Liver (tissue), 9 donors: ENCODE results near the gene RAB41. TPM values are rescaled to one million over a fixed set of nuclear protein-coding genes. Genes with fewer than 3 reads are reported as not detected.

Experiments used
- DNase-seq: peaks from one replicate; pipeline ENCODE4 v3.0.0-alpha.2; 2017; ENCODE audit warnings: low spot score
- H3K27ac ChIP-seq, 2 donors: one replicate each; pipeline ENCODE4 v1.7.0; 2013; ENCODE audit warnings: inconsistent platforms in 2 of 2, low read length in 2 of 2, control low read depth in 1 of 2, low read depth in 1 of 2, mild to moderate bottlenecking in 1 of 2
- H3K27me3 ChIP-seq, 4 donors: one replicate each; pipeline versions ENCODE4 v1.6.1 to v1.7.0; 2013; ENCODE audit warnings: low read length in 3 of 4, inconsistent platforms in 1 of 4, mild to moderate bottlenecking in 1 of 4, moderate library complexity in 1 of 4; ENCODE audit not compliant: control insufficient read depth in 4 of 4, insufficient read depth in 4 of 4
- H3K36me3 ChIP-seq, 4 donors: one replicate each; pipeline versions ENCODE4 v1.6.1 to v1.7.0; 2013; ENCODE audit warnings: low read length in 3 of 4, mild to moderate bottlenecking in 3 of 4, low read depth in 1 of 4, moderate library complexity in 1 of 4; ENCODE audit not compliant: control insufficient read depth in 4 of 4, insufficient read depth in 3 of 4
- H3K4me1 ChIP-seq, 4 donors: one replicate each; pipeline versions ENCODE4 v1.6.1 to v1.7.0; 2013; ENCODE audit warnings: low read length in 3 of 4, mild to moderate bottlenecking in 3 of 4, moderate library complexity in 1 of 4; ENCODE audit not compliant: control insufficient read depth in 4 of 4, insufficient read depth in 4 of 4
- H3K4me3 ChIP-seq, 3 donors: one replicate each; pipeline versions ENCODE4 v1.6.1 to v1.7.0; 2013; ENCODE audit warnings: low read length in 3 of 3, control low read depth in 1 of 3, low read depth in 1 of 3, mild to moderate bottlenecking in 1 of 3
- H3K9ac ChIP-seq, 2 donors: one replicate each; pipeline ENCODE4 v1.7.0; 2013; ENCODE audit warnings: low read length in 2 of 2, mild to moderate bottlenecking in 2 of 2, moderate library complexity in 2 of 2, control low read depth in 1 of 2, low read depth in 1 of 2
- H3K9me3 ChIP-seq, 4 donors: one replicate each; pipeline versions ENCODE4 v1.6.1 to v1.7.0; 2013; ENCODE audit warnings: low read length in 3 of 4; ENCODE audit not compliant: control insufficient read depth in 4 of 4
- CTCF ChIP-seq: fragments of 150-350 bp; IDR thresholded peaks from 2 replicates; pipeline ENCODE4 v1.5.1; 2017; ENCODE audit warnings: improper control_type of control experiment, low read depth, low read length; ENCODE audit not compliant: missing input control
- EGR1 ChIP-seq, 2 donors: IDR thresholded peaks; 2 replicates each; pipeline ENCODE4 v1.6.1; 2016 to 2018; ENCODE audit warnings: antibody characterized with exemption in 2 of 2, low read depth in 2 of 2
- FOXA2 ChIP-seq: IDR thresholded peaks from 2 replicates; pipeline ENCODE4 v1.6.1; 2016; ENCODE audit warnings: antibody characterized with exemption
- HNF4A ChIP-seq, 2 donors: conservative IDR thresholded peaks; 2 replicates each; pipeline ENCODE4 v1.6.1; 2016; ENCODE audit warnings: antibody characterized with exemption in 2 of 2, mild to moderate bottlenecking in 2 of 2
- HNF4G ChIP-seq: IDR thresholded peaks from 2 replicates; pipeline ENCODE4 v1.6.1; 2016; ENCODE audit warnings: antibody characterized with exemption
- MAX ChIP-seq: IDR thresholded peaks from 2 replicates; pipeline ENCODE4 v1.6.1; 2016; ENCODE audit warnings: antibody characterized with exemption
- RAD21 ChIP-seq, 2 donors: IDR thresholded peaks; 2 replicates each; pipeline ENCODE4 v1.6.1; 2016; ENCODE audit warnings: antibody characterized with exemption in 2 of 2, mild to moderate bottlenecking in 2 of 2
- REST ChIP-seq: IDR thresholded peaks from 2 replicates; pipeline ENCODE4 v1.6.1; 2016; ENCODE audit warnings: antibody characterized with exemption, mild to moderate bottlenecking
- SP1 ChIP-seq: IDR thresholded peaks from 2 replicates; pipeline ENCODE4 v1.6.1; 2018; ENCODE audit warnings: antibody characterized with exemption, mild to moderate bottlenecking
- WGBS: extraction: QIAGEN DNeasy Blood & Tissue Kit; methylation state at CpG from one replicate; pipeline ENCODE4 v1.1.7; 2013; 5-methylcytosine and 5-hydroxymethylcytosine counted together
- polyA plus RNA-seq, 2 donors: library from polyadenylated mRNA; stranded (reverse) in 1 of 2; unstranded in 1 of 2; fragments of 200-250 nt in 1 of 2; fragments of >200 nt in 1 of 2; fragmentation: Nextera tagmentation in 1 of 2; extraction: Ambion mirVana in 1 of 2; gene quantifications; one replicate each; pipeline versions ENCODE4 v1.2.1 to v1.2.3, GENCODE V29; 2013 to 2015
- total RNA-seq, 2 donors: library from RNA; depleted of rRNA; stranded (reverse); fragments of >200 nt; gene quantifications; one replicate each; pipeline ENCODE4 v1.2.3, GENCODE V29; 2014
- TF ChIP-seq, protein P1 (sequence below): IDR thresholded peaks from 2 replicates; pipeline ENCODE4 v1.6.1; 2016; ENCODE audit warnings: antibody characterized with exemption
- TF ChIP-seq, protein P2 (sequence below): IDR thresholded peaks from 2 replicates; pipeline ENCODE4 v1.6.1; 2016; ENCODE audit warnings: antibody characterized with exemption
- donor health status: healthy.
- donor health status: healthy.
- donor health status: healthy.
- donor health status: healthy.
- donor health status: healthy.

The RAB41 gene
- total and polyA plus RNA-seq, 4 donors, result not detected

DNA sequence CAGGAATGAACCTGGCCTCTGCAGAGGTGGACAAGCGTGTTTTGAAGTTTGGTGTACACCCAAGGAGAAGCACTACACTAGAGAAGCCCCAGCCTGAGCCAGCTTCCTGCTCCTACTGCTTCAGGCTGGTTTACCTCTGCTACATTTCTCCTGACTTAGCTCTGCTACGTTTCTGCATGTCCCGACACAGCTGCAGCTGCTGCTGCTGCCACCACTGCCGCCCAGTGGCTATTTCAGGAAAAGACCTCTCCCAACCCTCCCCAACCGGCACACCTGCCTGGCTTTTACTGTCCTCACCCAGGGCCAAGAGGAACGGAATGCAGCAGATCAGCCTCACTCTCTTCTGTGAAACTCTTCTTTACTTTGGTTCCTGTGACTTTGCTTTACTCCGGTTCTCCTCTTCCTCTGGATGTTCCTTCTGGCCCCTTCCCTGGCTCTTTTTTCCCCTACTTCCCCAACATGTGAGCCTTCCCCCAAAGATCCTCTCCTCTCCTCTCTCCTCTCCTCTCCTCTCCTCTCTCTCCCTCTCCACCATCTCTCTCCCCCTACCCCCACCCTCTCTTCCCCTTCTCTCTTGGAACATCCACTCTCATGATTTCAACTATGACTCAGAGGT lies 18.9 kb upstream of the RAB41 start:
- Histone ChIP-seq H3K9ac (no peak overlapping the region), H3K36me3 (no peaks in the 10 kb centered on the region), H3K4me1 (no peaks in the 10 kb centered on the region), H3K27me3 (no peaks in the 10 kb centered on the region), H3K27ac (no peak overlapping the region), H3K9me3 (no peaks in the 10 kb centered on the region), H3K4me3 (no peak overlapping the region)
- peak; percentile 37 for DNase-seq
- WGBS, result 32% methylated on average over 7 of the region's 7 CpGs
- TF ChIP-seq HNF4A (conservative IDR thresholded peaks at IDR 0.05), result no peak
- TF ChIP-seq, protein P1, sequence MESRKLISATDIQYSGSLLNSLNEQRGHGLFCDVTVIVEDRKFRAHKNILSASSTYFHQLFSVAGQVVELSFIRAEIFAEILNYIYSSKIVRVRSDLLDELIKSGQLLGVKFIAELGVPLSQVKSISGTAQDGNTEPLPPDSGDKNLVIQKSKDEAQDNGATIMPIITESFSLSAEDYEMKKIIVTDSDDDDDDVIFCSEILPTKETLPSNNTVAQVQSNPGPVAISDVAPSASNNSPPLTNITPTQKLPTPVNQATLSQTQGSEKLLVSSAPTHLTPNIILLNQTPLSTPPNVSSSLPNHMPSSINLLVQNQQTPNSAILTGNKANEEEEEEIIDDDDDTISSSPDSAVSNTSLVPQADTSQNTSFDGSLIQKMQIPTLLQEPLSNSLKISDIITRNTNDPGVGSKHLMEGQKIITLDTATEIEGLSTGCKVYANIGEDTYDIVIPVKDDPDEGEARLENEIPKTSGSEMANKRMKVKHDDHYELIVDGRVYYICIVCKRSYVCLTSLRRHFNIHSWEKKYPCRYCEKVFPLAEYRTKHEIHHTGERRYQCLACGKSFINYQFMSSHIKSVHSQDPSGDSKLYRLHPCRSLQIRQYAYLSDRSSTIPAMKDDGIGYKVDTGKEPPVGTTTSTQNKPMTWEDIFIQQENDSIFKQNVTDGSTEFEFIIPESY, result no peak
- TF ChIP-seq FOXA2, result no peak
- TF ChIP-seq EGR1 (IDR thresholded peaks at IDR 0.05; ENCODE audit: low read depth in 2 of 2), result no peak
- TF ChIP-seq CTCF, result peak; percentile 46
- no peak for TF ChIP-seq REST
- peak; percentile 59 to 78 for TF ChIP-seq RAD21 (IDR thresholded peaks at IDR 0.05)
- TF ChIP-seq MAX, result no peak
- TF ChIP-seq SP1, result no peak

GRCh38 chrX:70264784-70265183 lies 17.2 kb upstream of the RAB41 start:
- Histone ChIP-seq H3K9ac (no peak overlapping the region), H3K27me3 (no peaks in the 10 kb centered on the region), H3K4me1 (no peaks in the 10 kb centered on the region), H3K27ac (no peak overlapping the region), H3K36me3 (no peaks in the 10 kb centered on the region), H3K4me3 (no peak overlapping the region), H3K9me3 (no peaks in the 10 kb centered on the region)
- DNase-seq, result no peak
- no peak for TF ChIP-seq MAX
- TF ChIP-seq HNF4G, result no peak
- TF ChIP-seq, protein P2, sequence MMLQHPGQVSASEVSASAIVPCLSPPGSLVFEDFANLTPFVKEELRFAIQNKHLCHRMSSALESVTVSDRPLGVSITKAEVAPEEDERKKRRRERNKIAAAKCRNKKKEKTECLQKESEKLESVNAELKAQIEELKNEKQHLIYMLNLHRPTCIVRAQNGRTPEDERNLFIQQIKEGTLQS, result no peak
- WGBS, result 64% methylated on average over 3 of the region's 3 CpGs
